ENCODE data around the gene CDH16.

DNA sequence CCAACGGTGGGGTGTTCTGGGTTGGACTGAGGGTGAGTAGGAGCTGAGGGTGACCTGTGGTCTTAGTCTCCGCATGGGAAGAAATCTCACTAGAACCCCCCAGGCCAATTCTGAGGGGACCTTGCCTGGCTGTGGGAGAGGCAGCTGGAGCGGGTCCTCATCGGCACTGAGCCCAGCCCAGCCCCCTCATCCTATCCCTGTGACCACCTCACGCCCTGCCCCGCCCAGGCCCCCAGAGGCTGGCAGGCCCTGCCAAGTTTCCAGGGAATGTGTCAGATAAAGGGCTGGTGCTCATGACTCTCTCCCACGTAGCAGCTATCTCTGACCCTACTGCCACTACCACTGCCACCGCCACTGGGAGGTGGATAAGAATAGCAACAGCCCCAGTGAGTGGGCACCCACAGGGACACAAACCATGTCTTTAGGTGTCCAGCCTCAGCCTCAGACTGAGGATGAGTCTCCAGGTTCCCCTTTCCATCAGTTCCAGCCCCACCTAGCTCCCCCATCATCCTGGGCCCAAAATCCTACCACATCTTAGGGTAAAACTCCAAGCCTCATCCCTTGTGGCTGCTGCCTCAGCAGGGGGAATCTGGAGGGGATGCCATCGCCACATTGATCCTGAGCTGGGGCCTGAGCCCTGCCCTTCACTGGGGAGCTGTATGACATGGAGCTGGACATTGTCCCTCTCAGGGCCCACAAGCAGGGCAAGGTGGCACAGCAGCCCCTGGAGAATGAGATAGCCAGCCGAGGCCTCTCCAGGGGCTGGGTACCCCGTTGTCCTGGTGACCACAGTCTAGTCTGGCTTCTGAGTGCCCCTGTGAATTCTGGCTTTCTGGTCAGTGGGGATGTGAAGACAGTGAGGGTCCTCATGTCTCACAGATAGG is 14.9 kb downstream of the CDH16 start:
- TF ChIP-seq, protein P1, sequence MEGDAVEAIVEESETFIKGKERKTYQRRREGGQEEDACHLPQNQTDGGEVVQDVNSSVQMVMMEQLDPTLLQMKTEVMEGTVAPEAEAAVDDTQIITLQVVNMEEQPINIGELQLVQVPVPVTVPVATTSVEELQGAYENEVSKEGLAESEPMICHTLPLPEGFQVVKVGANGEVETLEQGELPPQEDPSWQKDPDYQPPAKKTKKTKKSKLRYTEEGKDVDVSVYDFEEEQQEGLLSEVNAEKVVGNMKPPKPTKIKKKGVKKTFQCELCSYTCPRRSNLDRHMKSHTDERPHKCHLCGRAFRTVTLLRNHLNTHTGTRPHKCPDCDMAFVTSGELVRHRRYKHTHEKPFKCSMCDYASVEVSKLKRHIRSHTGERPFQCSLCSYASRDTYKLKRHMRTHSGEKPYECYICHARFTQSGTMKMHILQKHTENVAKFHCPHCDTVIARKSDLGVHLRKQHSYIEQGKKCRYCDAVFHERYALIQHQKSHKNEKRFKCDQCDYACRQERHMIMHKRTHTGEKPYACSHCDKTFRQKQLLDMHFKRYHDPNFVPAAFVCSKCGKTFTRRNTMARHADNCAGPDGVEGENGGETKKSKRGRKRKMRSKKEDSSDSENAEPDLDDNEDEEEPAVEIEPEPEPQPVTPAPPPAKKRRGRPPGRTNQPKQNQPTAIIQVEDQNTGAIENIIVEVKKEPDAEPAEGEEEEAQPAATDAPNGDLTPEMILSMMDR (IDR thresholded peaks at IDR 0.05), result no peak
- TF ChIP-seq EZH2 (IDR thresholded peaks at IDR 0.05), result no peak
